ENCODE measurements around the gene SH3GL1.

The SH3GL1 gene

GRCh38 chr19:4374498-4375163, 25.7 kb downstream of the SH3GL1 start:
- DNase-seq: peak; percentile 92

DNA sequence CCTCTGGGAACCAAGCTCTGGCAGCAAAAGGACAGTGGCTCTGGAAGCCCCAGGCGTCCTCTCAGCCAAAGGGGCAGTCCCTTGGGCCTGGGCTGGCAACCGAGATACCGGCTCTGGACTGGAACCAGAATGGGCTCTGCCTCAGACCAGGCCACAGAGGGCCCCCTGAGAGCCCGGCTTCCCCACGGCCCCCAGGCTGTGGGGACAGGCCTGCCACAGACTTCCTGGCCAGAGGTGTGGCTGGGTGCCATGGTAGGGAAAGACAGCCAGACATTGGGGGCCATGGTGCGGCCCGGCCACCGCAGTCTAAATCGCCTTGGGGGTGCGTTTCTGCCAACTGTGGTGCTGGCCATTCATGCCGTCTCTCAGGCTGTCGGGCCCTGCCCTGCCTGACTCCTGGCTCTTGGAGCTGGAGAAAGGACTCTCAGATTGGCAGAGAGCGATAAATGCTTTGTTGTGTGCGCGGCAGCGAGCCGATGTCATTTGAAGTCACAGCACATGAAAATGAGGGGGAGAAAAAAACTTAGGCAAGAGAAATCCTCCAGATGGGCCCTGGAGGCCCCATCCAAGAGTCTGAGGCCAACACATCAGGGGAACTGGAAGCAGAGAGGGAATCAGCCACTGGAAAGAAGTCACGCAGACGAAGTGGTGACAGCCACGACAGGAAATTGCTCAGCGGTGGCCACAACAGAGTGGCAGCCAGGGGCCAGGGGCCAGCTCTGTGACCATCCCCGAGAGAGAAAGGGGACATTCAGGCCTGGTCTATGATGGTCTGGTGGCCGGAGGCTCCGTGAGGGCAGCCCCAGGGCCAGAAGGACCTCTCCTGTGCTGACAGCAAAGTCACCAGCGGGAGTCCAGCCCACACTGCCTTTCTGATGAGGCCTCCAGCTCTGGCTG, 26.5 kb downstream of the SH3GL1 start:
- no peak for DNase-seq

DNA sequence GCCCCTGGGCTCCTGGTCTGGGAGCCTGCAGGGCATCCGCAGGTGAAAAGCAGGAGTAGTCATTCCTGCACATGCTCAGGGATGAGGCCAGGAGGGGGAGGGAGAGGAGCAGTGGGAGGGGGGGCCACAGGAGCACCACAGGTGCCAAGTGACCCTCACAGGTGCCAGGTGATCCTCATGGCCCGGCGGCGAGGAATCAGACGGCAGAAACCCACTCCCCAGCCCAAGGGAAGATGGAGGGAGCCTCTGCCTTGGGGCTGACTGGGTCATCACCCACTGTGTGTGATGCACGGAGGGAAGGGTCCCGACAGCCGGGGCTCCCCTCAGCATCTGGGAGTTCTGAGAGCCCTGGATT, 27.4 kb downstream of the SH3GL1 start:
- no peak for DNase-seq

DNA sequence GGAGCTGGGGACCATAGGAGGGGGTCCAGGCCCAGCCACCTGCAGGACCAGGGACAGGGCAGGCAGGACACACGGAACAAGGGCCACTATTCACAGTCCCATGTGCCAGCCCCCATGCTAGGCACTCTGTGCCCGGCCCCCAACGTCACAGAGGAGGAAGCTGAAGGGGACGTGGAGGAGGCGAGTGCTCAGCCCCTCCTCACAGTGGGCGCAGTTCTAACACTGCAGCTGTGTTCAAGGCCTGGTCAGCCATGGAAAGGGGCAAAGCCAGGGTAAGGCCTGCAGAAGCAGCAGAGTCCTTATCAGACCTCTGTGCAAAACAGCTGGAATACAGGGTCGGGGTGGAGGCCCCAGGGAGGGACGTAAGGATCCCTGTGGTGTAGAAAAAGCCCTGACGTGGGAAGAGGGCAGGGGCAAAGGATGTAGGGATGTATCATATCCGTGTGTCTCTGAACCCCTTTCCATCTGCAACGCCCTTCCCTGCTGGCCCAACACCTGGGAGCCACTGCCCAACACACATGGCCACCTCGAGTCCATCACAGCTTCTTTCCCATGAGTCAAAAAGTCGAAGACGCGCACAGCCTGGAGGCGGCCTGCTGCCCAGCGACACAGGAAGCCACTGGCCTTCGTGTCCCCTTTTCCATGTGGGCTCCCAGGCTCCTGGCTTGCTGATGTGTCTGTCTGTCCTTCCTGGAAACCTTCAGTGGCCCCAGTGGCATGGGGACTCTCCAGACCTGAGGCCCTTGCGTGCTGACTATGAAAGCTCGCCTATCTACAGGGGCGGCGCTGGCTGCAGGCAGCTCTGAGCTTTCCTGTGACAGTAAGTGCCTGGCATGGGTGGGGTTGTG, 28.0 kb downstream of the SH3GL1 start:
- DNase-seq: no peak

DNA sequence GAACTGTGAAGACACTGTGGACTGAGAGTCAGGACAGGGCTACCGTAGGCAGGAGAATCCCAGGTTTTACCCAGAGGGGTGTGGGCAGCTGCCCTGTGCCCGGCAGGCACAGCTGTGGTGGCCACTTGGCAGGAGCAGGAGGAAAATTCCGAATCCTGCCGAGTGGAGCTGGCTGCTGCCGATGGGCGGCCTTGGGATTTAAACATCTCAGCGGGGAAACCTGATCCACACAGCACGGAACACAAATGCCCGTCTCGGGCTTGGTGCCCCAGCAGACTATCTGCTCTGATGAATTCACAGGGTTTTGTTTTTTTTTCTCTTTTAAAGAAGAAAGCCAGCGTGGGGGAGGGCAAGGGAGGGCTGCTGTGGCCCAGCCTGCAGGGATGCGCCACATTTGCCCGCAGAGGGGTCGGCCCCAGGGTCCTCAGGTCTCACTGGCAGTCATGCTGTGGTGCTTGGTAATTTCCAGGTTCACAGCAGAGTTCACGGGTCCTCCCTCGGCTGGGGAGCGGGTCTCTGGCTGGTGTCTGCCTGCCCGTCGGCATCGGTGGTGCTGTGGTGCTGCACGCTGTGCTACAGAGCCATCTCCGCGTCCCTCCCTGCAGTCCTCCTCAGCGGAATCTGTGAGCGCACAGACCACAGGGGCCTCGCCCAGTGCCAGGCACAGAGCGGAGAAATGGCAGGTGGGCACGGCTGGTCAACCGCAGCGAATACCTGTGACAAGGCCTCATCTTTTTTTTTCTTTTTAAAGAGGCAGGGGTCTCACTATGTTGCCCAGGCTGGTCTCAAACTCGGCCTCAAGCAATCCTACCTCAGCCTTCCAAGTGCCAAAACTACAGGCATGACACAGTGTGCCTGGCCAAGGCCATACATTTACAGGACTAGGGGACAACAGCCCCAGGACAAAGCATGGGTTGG, 28.8 kb downstream of the SH3GL1 start:
- no peak for DNase-seq

GRCh38 chr19:4370418-4371041, 29.8 kb downstream of the SH3GL1 start:
- DNase-seq: no peak

GRCh38 chr19:4369888-4370260, 30.5 kb downstream of the SH3GL1 start:
- no peak for DNase-seq

DNA sequence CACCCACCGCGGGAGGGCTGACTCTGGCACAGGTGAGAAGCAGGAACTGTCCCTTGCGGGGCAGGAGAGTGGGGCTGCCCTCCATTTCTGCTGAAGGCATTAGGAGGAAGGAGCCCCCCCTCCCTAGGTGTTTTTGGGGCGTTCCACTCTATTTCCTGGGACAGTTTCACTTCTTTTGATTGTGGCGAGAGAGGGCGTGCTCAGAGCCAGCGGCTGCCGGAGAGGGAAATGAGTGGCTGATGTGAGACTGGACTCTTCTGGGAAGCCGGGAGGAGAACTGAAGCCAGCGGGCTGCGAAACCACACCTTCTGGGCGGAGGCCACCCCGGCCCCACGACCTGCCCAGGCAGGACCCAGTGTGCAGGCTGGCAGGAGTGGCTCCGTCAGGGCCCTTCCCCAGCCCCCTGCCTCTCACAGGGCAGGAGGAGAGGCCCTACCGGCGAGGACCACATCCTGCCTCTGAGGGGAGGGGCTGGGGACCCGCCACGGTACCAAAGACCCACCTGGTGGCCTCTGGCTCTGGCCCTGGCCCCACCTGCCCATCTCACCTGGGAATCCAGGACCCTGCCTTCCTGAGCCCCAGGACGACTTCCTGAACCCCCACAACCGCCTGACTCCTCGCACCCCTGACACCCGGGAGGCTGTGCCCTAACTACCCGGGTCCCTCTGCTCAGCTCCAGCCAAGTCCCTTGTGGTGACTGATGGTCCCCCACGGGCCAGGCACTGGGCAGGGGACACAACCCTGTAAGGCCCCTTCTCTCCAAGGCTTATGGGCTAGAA, 31.0 kb downstream of the SH3GL1 start:
- no peak for DNase-seq

GRCh38 chr19:4368128-4368820, 32.1 kb downstream of the SH3GL1 start:
- no peak for DNase-seq

DNA sequence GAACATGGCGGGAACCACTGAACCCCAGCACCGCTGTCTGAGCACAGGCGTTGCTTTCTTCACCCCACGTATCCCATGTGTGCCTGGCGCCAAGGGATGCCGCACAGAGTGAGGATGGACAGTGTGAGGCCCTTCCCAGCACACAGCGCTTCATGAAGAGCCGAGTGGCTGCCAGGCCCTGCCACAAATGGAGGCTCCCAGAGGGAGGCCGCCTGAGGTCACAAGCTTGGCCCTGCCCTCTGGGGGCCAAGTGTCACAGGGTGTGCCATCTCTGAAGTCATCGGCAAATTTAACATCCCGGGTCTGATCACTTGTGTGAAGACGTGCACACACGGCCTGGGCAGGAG, 32.6 kb downstream of the SH3GL1 start:
- no peak for DNase-seq

- no peak for DNase-seq
These were observed 33.0 kb downstream of the SH3GL1 start for GRCh38 chr19:4367336-4367723.

DNA sequence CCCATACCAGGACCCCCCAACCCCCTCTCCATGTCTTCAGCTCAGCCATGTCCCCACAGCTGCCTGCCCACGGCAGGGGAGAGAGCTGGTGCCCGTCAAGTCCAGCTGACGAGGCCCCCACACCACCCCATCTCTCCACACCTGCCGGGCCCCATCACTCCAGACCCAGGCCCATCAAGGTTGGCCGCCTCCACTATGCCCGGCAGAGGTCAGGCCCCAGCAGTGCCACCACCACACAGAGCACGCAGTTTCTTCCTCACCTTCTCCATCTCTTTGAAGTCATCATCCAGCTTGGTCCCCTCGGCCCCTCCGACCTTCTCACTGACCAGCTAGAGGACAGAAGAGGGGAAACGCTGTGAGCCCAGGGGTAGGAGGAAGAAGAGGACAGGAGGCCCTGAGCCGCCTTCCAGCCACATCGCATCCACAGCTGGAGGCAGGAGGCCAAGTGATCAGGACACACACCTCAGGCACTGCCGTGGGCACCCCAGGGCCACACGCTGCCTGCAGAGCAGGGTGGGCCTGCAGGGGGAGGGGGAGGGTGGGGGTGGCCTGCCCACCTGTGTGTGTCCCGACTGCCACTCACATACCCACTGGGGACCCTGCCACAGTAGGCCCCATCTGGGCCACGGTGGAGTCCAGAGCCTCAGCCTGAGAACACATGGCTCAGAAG, 33.5 kb downstream of the SH3GL1 start:
- no peak for DNase-seq

- no peak for DNase-seq
These were observed 34.3 kb downstream of the SH3GL1 start for GRCh38 chr19:4365791-4366665.

DNA sequence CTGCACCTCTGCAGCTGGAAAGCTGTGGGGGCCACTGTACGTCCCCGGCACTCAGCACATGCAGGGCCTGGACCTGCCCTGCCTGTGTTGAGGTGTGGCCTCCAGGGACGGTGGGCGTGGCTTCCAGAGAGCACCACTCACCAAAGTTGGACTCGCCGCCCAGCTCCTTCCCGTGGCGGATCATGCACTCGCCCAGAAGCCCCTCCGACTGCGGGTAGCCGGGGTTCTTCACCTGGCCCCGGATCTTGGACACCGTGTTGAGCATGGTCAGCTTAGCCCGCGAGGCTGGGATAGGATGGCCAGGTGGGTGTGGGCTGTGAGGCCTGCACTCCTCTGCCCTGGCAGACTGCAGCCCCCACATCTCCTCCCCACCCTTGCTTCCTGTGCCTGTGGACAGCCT, 35.0 kb downstream of the SH3GL1 start:
- DNase-seq: no peak

- no peak for DNase-seq
These were observed 36.6 kb downstream of the SH3GL1 start for GRCh38 chr19:4363571-4364304.

- DNase-seq: no peak
These were observed 37.4 kb downstream of the SH3GL1 start for GRCh38 chr19:4362831-4363545.

DNA sequence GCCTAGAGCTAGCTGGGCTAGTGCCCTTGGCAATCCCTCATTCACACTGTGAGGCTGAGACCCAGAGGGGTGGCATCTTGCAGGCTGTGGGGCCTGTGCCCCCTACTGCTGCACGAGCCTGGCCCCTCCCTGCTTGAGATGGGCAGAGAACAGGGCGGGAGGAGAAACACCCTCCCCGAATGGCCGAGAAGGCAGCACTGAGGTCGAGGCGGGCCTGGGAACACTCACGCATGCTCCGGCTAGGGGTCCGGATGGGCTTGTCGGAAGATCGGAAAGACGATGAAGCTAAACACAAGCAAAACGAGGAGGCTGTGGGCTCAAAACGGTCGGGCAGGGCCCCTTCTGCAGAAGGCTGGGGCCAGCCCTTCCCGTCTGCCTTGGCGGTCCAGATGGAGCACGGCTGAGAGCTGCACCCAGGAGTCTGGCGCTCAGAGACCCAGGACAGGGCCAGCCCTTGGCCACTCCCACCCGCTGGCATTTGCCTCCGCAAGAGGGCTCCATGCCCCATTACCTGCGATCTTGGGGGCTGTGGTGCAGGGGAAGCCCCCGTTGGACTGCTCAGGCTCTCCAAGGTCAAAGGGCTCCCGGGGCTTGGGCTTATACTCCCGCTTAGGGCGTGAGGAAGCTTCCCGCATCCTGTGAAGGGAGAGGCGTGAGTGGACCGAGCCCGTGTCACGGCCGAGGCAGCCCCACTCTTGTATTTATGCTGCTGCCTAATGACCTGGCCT, 38.1 kb downstream of the SH3GL1 start:
- DNase-seq: no peak

All from OCI-M1 (cell line).